Hematopoietic multipotent progenitor cell (in vitro differentiated cells): Measurements from ENCODE around the gene RASGRP4. TPM values are rescaled to one million over a fixed set of nuclear protein-coding genes. Genes with fewer than 3 reads are reported as not detected.
"Not testable (repeated sequence)": the region's sequence is repeated elsewhere in the genome, so short reads cannot be mapped to it uniquely, and the experiment has no call there.

Experiments
- DNase-seq, 3 donors: peaks; one replicate each; pipeline ENCODE4 v3.0.0-alpha.2; 2011 to 2015; ENCODE audit warnings: low read depth in 2 of 3, low spot score in 2 of 3
- total RNA-seq: library from RNA; depleted of rRNA; stranded (reverse); fragments of >200 nt; gene quantifications from one replicate; pipeline ENCODE4 v1.2.3, GENCODE V29; 2012

The RASGRP4 gene
- total RNA-seq = 23.4 TPM

- peak in 2 of 3 donors; percentile 85 to 86 for DNase-seq
These were observed at the start of gene RASGRP4 for GRCh38 chr19:38425810-38426466. Gene RASGRP4, minus strand, starts transcription at chr19:38426219. Its CDS starts 128 bp downstream, at chr19:38426091.

GRCh38 chr19:38475176-38475575 lies 49.2 kb upstream of the RASGRP4 start:
- DNase-seq = no peak

- DNase-seq = no peak
These were observed 47.2 kb upstream of the RASGRP4 start for GRCh38 chr19:38473201-38473600.

GRCh38 chr19:38472725-38473124 lies 46.7 kb upstream of the RASGRP4 start:
- not testable (repeated sequence) for DNase-seq

GRCh38 chr19:38470788-38471480 lies 44.9 kb upstream of the RASGRP4 start:
- no peak for DNase-seq

GRCh38 chr19:38469151-38469550 lies 43.1 kb upstream of the RASGRP4 start:
- DNase-seq = no peak

- no peak for DNase-seq
These were observed 41.8 kb upstream of the RASGRP4 start for GRCh38 chr19:38467541-38468525.

GRCh38 chr19:38466050-38466449 lies 40.0 kb upstream of the RASGRP4 start:
- DNase-seq = no peak

GRCh38 chr19:38464421-38465082 lies 38.5 kb upstream of the RASGRP4 start:
- DNase-seq = no peak

GRCh38 chr19:38463365-38463764 lies 37.3 kb upstream of the RASGRP4 start:
- no peak for DNase-seq

GRCh38 chr19:38458991-38459390 lies 33.0 kb upstream of the RASGRP4 start:
- no peak for DNase-seq

GRCh38 chr19:38457690-38458405 lies 31.8 kb upstream of the RASGRP4 start:
- DNase-seq = no peak

GRCh38 chr19:38457202-38457601 lies 31.2 kb upstream of the RASGRP4 start:
- no peak for DNase-seq

GRCh38 chr19:38455031-38455430 lies 29.0 kb upstream of the RASGRP4 start:
- DNase-seq = peak in 1 of 3 donors; percentile 57

- DNase-seq = no peak
These were observed 27.6 kb upstream of the RASGRP4 start for GRCh38 chr19:38453596-38453995.

GRCh38 chr19:38452430-38453366 lies 26.7 kb upstream of the RASGRP4 start:
- DNase-seq = peak in 1 of 3 donors; percentile 22

GRCh38 chr19:38451629-38452028 lies 25.6 kb upstream of the RASGRP4 start:
- no peak for DNase-seq

- no peak for DNase-seq
These were observed 25.0 kb upstream of the RASGRP4 start for GRCh38 chr19:38451036-38451435.

GRCh38 chr19:38449518-38449917 lies 23.5 kb upstream of the RASGRP4 start:
- no peak for DNase-seq
